NK-92 (cell line): ENCODE data around the gene WNT3.
"Not testable (repeated sequence)": the region's sequence is repeated elsewhere in the genome, so short reads cannot be mapped to it uniquely, and the experiment has no call there.

Experiments used
- DNase-seq: peaks from one replicate; lab custom pipeline; 2025; ENCODE audit not compliant: unreplicated experiment; lab: John Stamatoyannopoulos, UW

WNT3 gene, protein sequence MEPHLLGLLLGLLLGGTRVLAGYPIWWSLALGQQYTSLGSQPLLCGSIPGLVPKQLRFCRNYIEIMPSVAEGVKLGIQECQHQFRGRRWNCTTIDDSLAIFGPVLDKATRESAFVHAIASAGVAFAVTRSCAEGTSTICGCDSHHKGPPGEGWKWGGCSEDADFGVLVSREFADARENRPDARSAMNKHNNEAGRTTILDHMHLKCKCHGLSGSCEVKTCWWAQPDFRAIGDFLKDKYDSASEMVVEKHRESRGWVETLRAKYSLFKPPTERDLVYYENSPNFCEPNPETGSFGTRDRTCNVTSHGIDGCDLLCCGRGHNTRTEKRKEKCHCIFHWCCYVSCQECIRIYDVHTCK

DNA sequence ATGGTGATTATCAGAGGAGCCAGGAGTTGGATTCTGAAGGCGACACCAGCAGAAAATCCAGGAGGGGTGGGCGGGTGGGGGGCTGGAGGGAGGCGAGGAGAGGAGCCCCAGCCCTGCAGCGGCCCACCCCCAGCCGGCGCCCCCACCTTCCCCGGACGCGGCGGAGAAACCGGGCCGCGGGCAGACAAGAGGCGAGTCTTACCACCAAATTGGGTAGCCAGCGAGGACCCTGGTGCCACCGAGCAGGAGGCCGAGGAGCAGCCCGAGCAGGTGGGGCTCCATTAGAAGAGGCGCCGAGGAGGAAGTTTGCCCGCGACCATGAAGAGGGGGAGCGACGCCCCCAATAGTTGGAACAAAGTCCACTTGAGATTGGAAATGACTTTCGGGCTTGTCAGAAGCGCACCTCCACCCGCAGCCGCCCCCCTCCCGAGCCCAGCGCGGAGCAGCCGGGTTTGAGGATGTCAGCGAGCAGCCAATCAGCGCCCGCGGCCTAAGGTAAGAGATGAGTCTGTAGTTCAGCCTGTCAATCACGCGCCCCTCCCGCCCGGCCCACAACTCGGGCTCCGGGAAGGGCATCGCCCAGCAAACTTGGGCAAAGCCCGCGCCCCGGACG lies at the start of gene WNT3:
WNT3 (minus strand) TSS at position 377 of the 613 bp plus-strand sequence; CDS start at position 282, 95 bp downstream.
- DNase-seq = no peak

GRCh38 chr17:46866747-46867146 lies 48.3 kb upstream of the WNT3 start:
- DNase-seq = no peak

GRCh38 chr17:46866325-46866724 lies 47.8 kb upstream of the WNT3 start:
- no peak for DNase-seq

DNA sequence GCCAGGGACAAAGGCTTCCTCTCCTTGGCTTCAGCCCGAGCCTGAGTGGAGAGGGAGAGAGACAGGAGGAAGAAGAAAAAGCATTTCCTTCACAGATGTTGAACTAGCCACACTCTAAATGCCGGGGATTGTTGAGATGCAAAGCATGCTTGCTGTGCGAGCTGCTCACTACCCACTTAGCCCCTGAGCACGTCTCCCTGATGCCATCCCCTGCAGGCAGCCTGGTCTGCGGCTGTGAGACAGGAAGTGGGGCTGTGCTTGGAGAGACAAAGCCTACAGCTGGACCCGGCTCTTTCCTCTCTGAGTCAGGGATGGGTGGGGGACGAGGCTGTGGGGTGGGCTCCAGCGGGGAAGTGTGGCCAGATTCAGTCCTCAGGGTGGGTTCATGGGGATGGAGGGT lies 46.6 kb upstream of the WNT3 start:
- no peak for DNase-seq

- DNase-seq = no peak
Measured at GRCh38 chr17:46863383-46864121, 45.1 kb upstream of the WNT3 start.

- no peak for DNase-seq
Measured at GRCh38 chr17:46862949-46863348, 44.5 kb upstream of the WNT3 start.

GRCh38 chr17:46859996-46860395 lies 41.5 kb upstream of the WNT3 start:
- no peak for DNase-seq

DNA sequence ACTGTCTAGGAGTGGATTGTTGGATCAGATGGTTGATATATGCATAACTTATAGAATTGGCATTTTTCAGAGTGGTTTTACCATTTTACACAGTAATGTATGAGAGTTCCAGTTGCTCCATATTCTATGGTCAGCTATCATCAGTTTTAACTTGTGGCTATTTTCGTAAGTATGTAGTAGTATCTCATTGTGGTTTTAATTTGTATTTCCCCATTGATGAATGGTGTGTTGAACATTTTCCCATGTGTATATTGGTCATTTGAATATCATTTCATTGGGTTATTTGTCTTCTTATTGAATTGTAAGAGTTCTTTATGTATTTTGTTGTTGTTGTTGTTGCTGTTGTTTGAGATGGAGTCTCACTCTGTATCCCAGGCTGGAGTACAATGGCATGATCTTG lies 39.1 kb upstream of the WNT3 start:
- DNase-seq = no peak

DNA sequence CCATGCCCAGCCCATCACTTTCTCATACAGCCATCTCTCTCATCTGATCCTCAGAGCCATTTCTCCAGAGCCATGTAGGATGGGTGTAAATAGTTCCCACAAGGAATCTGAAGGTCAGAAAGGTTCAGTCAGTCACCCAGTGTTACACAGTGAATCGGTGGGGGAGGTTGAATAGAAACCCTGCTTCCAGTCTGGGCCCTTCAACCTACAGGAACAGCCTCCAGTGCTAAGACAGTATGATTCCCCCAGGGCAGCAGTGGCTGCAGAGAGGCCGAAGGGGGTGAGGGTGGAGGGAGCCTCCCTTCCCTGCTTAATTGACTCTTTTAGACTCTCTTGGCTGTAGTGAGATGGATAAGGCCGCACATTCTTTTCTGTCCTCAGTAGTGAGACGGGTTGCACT lies 36.5 kb upstream of the WNT3 start:
- DNase-seq = no peak

- no peak for DNase-seq
Measured at GRCh38 chr17:46854515-46854914, 36.0 kb upstream of the WNT3 start.

DNA sequence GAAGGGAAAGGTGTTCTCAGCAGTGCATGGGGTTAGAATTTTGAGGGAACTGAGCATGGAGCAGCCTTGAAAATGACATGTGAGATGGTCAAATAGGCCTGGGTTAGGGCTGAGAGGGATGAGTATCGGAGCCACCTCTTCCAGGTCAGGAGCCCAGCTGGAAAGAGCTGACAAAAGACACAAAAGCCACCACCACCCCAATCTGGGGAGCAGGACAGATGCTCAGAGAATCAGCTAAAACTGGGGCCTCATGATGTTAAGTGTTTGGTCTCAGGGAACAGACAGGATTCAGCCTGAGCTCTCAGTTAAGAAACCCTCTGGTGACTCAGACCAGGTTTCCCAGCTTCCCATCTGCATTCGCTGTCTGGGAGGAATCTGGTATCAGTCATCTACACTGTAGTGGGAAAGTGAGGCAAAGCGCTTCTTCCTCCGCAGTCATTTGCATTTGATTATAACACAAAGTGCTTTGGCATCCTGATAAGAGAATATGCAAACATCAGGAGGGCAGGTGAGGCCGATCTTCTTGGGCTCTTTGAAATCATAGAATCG lies 35.5 kb upstream of the WNT3 start:
- DNase-seq = no peak

- no peak for DNase-seq
Measured at GRCh38 chr17:46851029-46851741, 32.7 kb upstream of the WNT3 start, which contains the start of gene WNT9B. WNT9B (plus strand) TSS chr17:46851583; CDS start chr17:46851639, 56 bp downstream.

DNA sequence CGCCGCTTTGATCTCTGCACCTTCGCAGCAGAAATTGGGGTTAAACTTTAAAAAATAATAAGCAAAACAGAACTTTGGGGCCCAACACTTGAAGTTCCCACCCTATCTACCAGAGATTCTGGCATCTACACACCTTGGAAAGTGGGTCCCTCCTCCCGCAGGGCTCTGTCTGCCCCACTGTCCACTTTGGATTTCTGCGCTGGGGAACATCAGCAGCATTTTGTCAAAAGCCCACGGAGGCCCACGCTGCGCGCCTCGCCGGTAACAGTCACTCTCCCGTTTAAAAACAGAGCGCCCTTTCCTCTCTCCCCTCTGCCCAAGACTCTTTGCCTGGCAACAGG lies 32.2 kb upstream of the WNT3 start:
- DNase-seq = no peak

DNA sequence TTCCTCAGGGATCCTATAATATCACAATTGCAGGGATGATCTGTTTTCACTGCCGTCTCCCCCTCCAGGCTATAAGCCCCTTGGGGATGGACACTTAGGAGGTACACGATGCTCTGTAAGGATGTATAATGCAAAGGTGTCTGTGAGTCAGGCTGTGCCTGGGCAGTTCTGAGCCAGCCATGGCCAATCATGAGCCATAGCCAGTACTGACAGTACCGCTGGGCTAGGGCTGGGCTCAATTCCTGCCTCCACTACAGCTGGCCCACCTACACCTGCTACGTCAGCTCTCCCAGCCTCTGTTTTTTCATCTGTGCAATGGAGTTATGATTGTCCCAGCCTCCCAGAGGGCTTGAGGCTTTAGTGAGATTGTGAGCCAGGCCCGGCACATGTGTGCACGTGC lies 30.0 kb upstream of the WNT3 start:
- no peak for DNase-seq

DNA sequence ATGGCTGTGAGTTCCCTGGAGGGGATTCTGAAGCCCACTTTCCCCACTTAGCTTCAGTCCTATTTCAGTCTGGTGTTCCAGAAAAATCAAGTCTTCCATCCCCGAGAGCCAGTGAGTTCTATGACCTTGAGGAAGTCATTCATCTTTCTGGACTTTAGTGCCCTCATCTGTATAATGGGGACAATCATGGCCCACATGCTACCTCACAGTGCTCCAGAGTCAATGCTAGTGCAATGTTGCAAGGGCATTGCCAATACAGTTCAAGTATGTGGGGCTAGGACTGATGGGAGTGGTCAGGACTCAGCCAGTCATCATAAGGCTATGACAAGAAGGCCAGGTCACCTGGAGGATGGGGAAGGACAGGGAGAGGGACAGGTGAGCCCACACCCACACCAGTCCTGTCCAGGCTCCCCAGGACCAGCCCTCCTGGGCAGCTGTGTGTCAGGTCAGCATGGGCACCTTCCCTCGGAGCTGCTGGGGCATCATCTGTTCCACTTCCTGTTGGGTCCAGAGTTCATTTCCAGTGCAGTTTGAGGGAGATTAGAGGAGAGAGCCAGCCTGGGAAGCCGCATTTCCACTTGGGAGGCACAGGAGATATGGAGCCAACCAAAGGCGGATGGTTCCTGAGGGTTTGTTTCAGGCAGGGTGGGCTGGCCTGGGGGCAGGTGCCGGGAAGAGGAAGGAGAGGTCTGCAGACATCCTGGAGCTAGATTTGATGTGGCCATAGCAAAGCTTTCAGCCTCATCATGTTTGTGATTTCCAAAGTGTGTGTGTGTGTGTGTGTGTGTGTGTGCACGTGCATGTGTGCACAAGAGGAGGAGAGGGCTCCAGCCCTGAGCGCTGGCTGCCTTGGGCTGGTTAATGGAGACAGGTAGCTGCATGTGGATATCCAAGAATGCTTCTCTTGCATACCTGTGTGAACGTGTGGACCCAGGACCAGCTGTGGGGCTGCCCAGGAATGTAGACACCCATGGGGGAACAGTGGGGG lies 29.0 kb upstream of the WNT3 start:
- DNase-seq = no peak

GRCh38 chr17:46842835-46843234 lies 24.3 kb upstream of the WNT3 start:
- DNase-seq = no peak

DNA sequence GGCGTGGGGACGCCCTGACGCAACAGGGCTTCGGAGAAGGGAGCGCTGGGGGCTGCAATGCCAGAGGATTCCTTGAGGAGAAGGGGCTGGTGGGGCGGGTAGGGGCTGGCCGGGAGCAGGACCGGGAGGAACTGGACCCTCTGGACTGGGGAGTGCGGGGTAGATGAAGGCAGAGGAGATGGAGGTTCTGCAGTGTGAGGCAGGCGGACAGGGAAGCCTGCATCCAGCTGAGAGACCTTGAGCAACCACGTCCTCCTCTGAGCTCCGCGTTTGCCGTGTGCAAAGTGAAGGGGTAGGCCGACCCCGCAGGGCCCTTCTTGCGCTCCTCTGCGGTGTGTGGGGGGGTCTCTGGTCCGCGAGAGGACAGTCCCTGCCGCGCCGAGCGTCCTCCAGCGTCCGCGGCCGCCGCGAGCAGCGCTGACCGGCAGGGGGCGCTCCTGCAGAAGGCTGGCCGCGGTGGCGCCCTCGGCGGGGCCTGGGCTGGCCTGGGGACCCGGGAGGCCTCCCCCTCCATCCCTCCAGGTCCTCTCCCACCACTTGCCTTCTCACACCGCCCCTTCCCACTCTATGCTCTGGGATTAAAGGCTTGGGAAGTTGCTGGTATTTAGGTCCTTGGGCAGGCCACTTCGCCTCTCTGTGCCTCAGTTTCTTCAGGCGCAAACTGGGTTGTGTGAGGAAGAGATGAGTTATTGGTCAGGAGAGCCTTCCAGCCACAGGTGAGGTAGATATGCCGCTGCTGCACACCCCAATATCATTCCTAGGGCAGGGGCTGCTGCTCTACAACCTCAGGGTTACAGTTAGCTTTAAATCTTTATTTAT lies 23.3 kb upstream of the WNT3 start:
- DNase-seq = no peak

DNA sequence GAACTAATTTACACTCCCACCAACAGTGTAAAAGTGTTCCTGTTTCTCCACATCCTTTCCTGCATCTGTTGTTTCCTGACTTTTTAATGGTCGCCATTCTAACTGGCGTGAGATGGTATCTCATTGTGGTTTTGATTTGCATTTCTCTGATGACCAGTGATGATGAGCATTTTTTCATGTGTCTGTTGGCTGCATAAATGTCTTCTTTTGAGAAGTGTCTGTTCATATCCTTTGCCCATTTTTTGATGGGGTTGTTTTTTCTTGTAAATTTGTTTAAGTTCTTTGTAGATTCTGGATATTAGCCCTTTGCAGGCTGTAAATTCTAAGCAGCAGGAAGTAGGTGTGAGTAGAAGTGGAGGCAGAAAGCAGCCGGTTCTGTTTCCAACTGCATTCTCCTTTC lies 22.1 kb upstream of the WNT3 start:
- not testable (repeated sequence) for DNase-seq

- no peak for DNase-seq
Measured at GRCh38 chr17:46839211-46839610, 20.7 kb upstream of the WNT3 start.
